IgD-negative memory B cell (primary cell): ENCODE data around the gene APBA2. TPM values are rescaled to one million over a fixed set of nuclear protein-coding genes. Genes with fewer than 3 reads are reported as not detected.
"Not testable (repeated sequence)": the region's sequence is repeated elsewhere in the genome, so short reads cannot be mapped to it uniquely, and the experiment has no call there.

Experiments
- H3K27ac Mint-ChIP-seq, 3 donors: one replicate each; pipeline ENCODE4 v1.8.0; 2020 to 2022; ENCODE audit warnings: mild to moderate bottlenecking in 3 of 3, mixed read lengths in 3 of 3, moderate library complexity in 1 of 3
- H3K27me3 Mint-ChIP-seq: one replicate; pipeline ENCODE4 v1.8.0; 2021; ENCODE audit warnings: mixed read lengths
- H3K36me3 Mint-ChIP-seq: one replicate; pipeline ENCODE4 v1.8.0; 2020; ENCODE audit warnings: mild to moderate bottlenecking, mixed read lengths
- H3K4me1 Mint-ChIP-seq, 3 donors: one replicate each; pipeline ENCODE4 v1.8.0; 2020 to 2022; ENCODE audit warnings: mixed read lengths in 3 of 3, mild to moderate bottlenecking in 1 of 3
- H3K4me3 Mint-ChIP-seq, 4 donors: one replicate each; pipeline ENCODE4 v1.8.0; 2020 to 2022; ENCODE audit warnings: mild to moderate bottlenecking in 4 of 4, mixed read lengths in 4 of 4, moderate library complexity in 3 of 4
- H3K9me3 Mint-ChIP-seq, 3 donors: one replicate each; pipeline ENCODE4 v1.8.0; 2020 to 2021; ENCODE audit warnings: mixed read lengths in 3 of 3, mild to moderate bottlenecking in 1 of 3
- polyA plus RNA-seq: library from polyadenylated mRNA; unstranded; fragments of 300-500 nt; fragmentation: Illumina TruSeq; gene quantifications from one replicate; pipeline ENCODE4 v1.2.3, GENCODE V29; 2021

APBA2 gene
- 3.5 TPM for polyA plus RNA-seq

- Mint-ChIP-seq H3K27ac (no peak within 1 kb of the TSS), H3K27me3 (peaks cover 30% of the 10 kb centered on the region), H3K4me3 (peak within 1 kb of the TSS in 2 of 4 donors; percentile 38 to 45), H3K36me3 (peaks cover 2% of the 10 kb centered on the region), H3K9me3 (no peaks in the 10 kb centered on the region), H3K4me1 (peaks cover 0 to 2% (median 1%) of the 10 kb centered on the region in 3 donors)
Observed at GRCh38 chr15:28885630-28886430, at the start of gene APBA2. APBA2 (plus strand) TSS chr15:28885974; CDS start chr15:29053885, 167,911 bp downstream.

DNA sequence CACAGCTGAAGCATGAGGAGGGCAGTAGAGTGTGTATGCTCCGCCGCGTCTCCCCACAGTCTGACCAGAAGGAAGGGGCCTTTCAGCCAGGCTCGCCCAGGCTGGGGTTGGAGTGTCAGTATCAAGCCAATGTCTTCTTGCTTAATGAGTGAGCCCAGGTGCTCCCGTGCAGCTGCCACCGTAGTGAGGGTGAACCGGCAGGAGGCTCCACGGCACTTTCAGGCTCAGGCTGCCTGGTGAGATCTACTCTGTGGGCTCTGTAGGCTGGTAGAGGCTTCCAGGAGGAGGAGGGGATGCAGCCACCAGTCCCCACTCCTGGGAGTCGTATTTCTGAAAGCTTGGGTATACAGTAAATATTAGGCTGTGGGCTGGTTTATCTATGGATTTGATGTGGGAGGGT is 45.5 kb upstream of the APBA2 start:
- not testable (repeated sequence) for H3K36me3 Mint-ChIP-seq, H3K9me3 Mint-ChIP-seq, H3K27me3 Mint-ChIP-seq, H3K27ac Mint-ChIP-seq, H3K4me3 Mint-ChIP-seq, H3K4me1 Mint-ChIP-seq

GRCh38 chr15:28842210-28842609 is 43.6 kb upstream of the APBA2 start:
- not testable (repeated sequence) for H3K36me3 Mint-ChIP-seq, H3K4me1 Mint-ChIP-seq, H3K9me3 Mint-ChIP-seq, H3K27me3 Mint-ChIP-seq, H3K27ac Mint-ChIP-seq
- peak overlapping the region in 1 of 4 donors; percentile 30 for H3K4me3 Mint-ChIP-seq

GRCh38 chr15:28843520-28843919 is 42.3 kb upstream of the APBA2 start:
- not testable (repeated sequence) for H3K27ac Mint-ChIP-seq, H3K4me3 Mint-ChIP-seq, H3K36me3 Mint-ChIP-seq, H3K4me1 Mint-ChIP-seq, H3K27me3 Mint-ChIP-seq, H3K9me3 Mint-ChIP-seq

GRCh38 chr15:28844147-28844546 is 41.6 kb upstream of the APBA2 start:
- H3K9me3 Mint-ChIP-seq, H3K27me3 Mint-ChIP-seq, H3K4me1 Mint-ChIP-seq, H3K27ac Mint-ChIP-seq, H3K36me3 Mint-ChIP-seq: not testable (repeated sequence)
- H3K4me3 Mint-ChIP-seq: peak overlapping the region in 1 of 4 donors; percentile 21

DNA sequence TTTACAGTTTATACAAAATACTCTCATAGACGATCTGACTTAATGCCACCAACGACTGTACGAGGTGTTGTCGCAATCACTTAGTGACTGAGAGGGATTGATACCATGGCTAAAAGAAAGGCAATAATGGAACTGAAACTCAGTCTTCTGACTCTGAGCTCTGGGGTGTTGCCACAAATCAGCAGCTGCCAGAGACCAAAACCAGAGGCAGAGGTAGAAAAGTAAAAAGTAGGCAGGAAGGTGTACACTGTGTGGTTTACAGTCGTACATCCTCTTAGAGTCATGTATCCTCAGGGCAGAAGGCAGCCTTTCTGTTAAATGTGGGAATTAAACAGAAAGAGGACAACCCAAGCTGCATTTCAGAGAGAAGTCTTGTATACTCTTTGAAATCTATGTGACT is 38.5 kb upstream of the APBA2 start:
- not testable (repeated sequence) for H3K36me3 Mint-ChIP-seq, H3K9me3 Mint-ChIP-seq, H3K27me3 Mint-ChIP-seq, H3K27ac Mint-ChIP-seq, H3K4me3 Mint-ChIP-seq, H3K4me1 Mint-ChIP-seq

DNA sequence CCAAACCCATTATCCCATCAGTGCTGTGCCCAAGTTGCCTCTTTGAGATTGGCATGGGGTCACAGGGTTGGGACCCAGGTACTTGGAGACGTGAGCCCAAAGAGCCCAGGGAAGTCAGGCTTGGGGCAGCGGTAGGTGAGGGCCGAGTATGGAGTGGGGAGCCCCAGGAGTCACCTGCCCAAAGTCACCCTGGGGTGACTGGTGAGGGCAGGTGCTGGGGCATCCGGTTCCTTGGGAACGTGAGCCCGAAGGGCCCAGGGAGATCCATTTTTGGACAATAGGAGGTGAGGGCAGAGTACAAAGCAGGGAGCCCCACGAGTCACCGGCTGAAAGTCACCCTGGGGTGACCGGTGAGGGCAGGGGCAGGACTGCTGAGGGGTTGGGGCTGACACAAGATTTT is 37.8 kb upstream of the APBA2 start:
- H3K4me3 Mint-ChIP-seq, H3K27me3 Mint-ChIP-seq, H3K36me3 Mint-ChIP-seq, H3K4me1 Mint-ChIP-seq, H3K9me3 Mint-ChIP-seq, H3K27ac Mint-ChIP-seq: not testable (repeated sequence)

DNA sequence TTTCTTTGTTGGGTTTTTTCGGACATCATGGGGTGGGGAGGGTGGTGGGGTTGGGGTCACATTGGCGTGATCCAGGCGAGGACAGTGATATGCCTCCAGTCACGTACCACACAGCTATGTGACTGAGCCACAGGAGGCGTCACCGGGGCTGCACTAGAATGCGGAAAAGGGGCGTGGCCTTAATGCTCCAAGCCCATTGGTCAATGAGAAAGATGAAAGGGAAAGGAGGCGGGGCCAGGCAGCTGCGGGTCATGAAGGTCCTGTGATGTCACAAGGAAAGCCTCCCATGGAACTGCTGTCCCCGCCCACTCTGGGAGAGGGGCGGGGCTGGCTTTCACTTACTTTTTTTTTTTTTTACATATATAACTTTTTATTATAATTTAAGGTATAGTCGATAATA is 37.3 kb upstream of the APBA2 start, which contains the start of gene GOLGA6L7:
TSS of gene GOLGA6L7 (minus strand) at position 124 of the 400 bp plus-strand sequence. CDS start at position 29, 95 bp downstream.
- H3K27ac Mint-ChIP-seq, H3K4me1 Mint-ChIP-seq, H3K4me3 Mint-ChIP-seq, H3K36me3 Mint-ChIP-seq, H3K27me3 Mint-ChIP-seq, H3K9me3 Mint-ChIP-seq: not testable (repeated sequence)

DNA sequence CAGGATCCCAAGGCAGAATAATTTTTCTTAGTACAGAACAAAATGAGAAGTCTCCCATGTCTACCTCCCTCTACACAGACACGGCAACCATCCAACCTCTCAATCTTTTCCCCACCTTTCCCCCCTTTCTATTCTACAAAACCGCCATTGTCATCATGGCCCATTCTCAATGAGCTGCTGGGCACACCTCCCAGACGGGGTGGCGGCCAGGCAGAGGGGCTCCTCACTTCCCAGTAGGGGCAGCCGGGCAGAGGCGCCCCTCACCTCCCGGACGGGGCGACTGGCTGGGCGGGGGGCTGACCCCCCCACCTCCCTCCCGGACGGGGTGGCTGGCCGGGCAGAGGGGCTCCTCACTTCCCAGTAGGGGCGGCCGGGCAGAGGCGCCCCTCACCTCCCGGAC is 36.5 kb upstream of the APBA2 start:
- H3K36me3 Mint-ChIP-seq, H3K27ac Mint-ChIP-seq, H3K4me1 Mint-ChIP-seq, H3K9me3 Mint-ChIP-seq, H3K4me3 Mint-ChIP-seq, H3K27me3 Mint-ChIP-seq: not testable (repeated sequence)

DNA sequence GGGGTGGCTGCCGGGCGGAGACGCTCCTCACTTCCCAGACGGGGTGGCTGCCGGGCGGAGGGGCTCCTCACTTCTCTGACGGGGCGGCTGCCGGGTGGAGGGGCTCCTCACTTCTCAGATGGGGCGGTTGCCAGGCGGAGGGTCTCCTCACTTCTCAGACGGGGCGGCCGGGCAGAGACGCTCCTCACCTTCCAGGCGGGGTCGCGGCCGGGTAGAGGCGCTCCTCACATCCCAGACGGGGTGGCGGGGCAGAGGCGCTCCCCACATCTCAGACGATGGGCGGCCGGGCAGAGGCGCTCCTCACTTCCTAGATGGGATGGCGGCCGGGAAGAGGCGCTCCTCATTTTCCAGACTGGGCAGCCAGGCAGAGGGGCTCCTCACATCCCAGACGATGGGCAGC is 36.0 kb upstream of the APBA2 start:
- H3K4me3 Mint-ChIP-seq, H3K9me3 Mint-ChIP-seq, H3K27me3 Mint-ChIP-seq, H3K36me3 Mint-ChIP-seq, H3K4me1 Mint-ChIP-seq, H3K27ac Mint-ChIP-seq: not testable (repeated sequence)

GRCh38 chr15:28853654-28854053 is 32.1 kb upstream of the APBA2 start:
- not testable (repeated sequence) for H3K4me3 Mint-ChIP-seq, H3K36me3 Mint-ChIP-seq, H3K27ac Mint-ChIP-seq, H3K9me3 Mint-ChIP-seq, H3K27me3 Mint-ChIP-seq, H3K4me1 Mint-ChIP-seq

GRCh38 chr15:28854578-28854977 is 31.2 kb upstream of the APBA2 start:
- not testable (repeated sequence) for H3K27me3 Mint-ChIP-seq, H3K4me1 Mint-ChIP-seq, H3K4me3 Mint-ChIP-seq, H3K9me3 Mint-ChIP-seq, H3K36me3 Mint-ChIP-seq, H3K27ac Mint-ChIP-seq

DNA sequence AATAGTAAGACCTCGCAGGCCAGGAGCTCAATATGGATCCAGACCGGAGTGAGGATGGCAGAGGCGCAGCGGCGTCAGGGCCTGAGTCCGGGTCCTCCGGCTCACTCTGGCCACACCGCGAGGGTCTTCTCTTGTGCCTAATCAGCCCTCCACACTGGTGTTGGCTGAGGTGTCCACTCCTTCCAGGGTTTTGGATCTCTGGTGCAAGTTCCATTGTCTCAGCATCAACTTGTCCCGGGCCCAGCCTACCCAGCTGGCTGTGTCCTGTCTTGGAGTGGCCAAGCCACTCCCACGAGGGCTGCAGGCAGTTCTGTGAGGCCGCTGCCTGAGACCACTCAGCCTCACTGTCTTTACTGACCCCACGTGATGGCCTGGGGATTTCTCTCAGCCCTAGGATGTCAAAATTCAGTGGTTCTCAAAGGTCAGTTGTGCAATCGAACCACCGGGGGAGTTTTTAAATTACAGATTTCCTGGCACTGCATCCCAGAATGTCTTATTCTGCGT is 24.7 kb upstream of the APBA2 start:
- Mint-ChIP-seq H3K9me3 (peaks cover 0 to 2% (median 0%) of the 10 kb centered on the region in 3 donors), H3K4me3 (no peak overlapping the region), H3K27ac (no peak overlapping the region), H3K36me3 (no peaks in the 10 kb centered on the region), H3K4me1 (no peaks in the 10 kb centered on the region), H3K27me3 (no peaks in the 10 kb centered on the region)

GRCh38 chr15:28861589-28862293 is 24.0 kb upstream of the APBA2 start:
- H3K36me3 Mint-ChIP-seq, H3K4me1 Mint-ChIP-seq, H3K27ac Mint-ChIP-seq, H3K4me3 Mint-ChIP-seq, H3K9me3 Mint-ChIP-seq, H3K27me3 Mint-ChIP-seq: not testable (repeated sequence)

GRCh38 chr15:28868744-28869345 is 16.9 kb upstream of the APBA2 start:
- H3K27me3 Mint-ChIP-seq: peaks cover 3% of the 10 kb centered on the region

More at GRCh38 chr15:28868744-28869345, 16.9 kb upstream of the APBA2 start:
- Mint-ChIP-seq H3K27ac (no peak overlapping the region), H3K4me3 (peak overlapping the region in 1 of 4 donors; percentile 3), H3K9me3 (peaks cover 0 to 4% (median 2%) of the 10 kb centered on the region in 3 donors), H3K4me1 (peaks cover 0 to 3% (median 0%) of the 10 kb centered on the region in 3 donors), H3K36me3 (no peaks in the 10 kb centered on the region)
